AML-193 (cell line): Measurements from ENCODE around the gene SLC9A2.

Experiments used
- DNase-seq, 2 experiments: peaks; one replicate each; lab custom pipeline; 2025; lab: John Stamatoyannopoulos, UW

The SLC9A2 gene

GRCh38 chr2:102619414-102620319 is at the start of gene SLC9A2:
Gene SLC9A2, plus strand, starts transcription at chr2:102619553. Its CDS starts 296 bp downstream, at chr2:102619849.
- DNase-seq: no peak

- no peak for DNase-seq
Measured at GRCh38 chr2:102575888-102576287, 43.5 kb upstream of the SLC9A2 start.

GRCh38 chr2:102578376-102578775 is 41.0 kb upstream of the SLC9A2 start:
- DNase-seq: no peak

- DNase-seq: peak; percentile 51 to 75
Measured at GRCh38 chr2:102581911-102582310, 37.4 kb upstream of the SLC9A2 start.

- no peak for DNase-seq
Measured at GRCh38 chr2:102582845-102583244, 36.5 kb upstream of the SLC9A2 start.

GRCh38 chr2:102585847-102586404 is 33.4 kb upstream of the SLC9A2 start:
- no peak for DNase-seq

- DNase-seq: no peak
Measured at GRCh38 chr2:102588213-102588939, 31.0 kb upstream of the SLC9A2 start.

- DNase-seq: no peak
Measured at GRCh38 chr2:102589444-102589843, 29.9 kb upstream of the SLC9A2 start.

- no peak for DNase-seq
Measured at GRCh38 chr2:102591491-102592045, 27.8 kb upstream of the SLC9A2 start.

- DNase-seq: peak; percentile 49 to 60
Measured at GRCh38 chr2:102592601-102593000, 26.8 kb upstream of the SLC9A2 start.

- no peak for DNase-seq
Measured at GRCh38 chr2:102593516-102593915, 25.8 kb upstream of the SLC9A2 start.

- no peak for DNase-seq
Measured at GRCh38 chr2:102594445-102595016, 24.8 kb upstream of the SLC9A2 start.

GRCh38 chr2:102597788-102598187 is 21.6 kb upstream of the SLC9A2 start:
- no peak for DNase-seq

GRCh38 chr2:102599486-102599885 is 19.9 kb upstream of the SLC9A2 start:
- DNase-seq: no peak

- no peak for DNase-seq
Measured at GRCh38 chr2:102601730-102602129, 17.6 kb upstream of the SLC9A2 start.

- DNase-seq: peak; percentile 87 to 94
Measured at GRCh38 chr2:102603904-102604303, 15.4 kb upstream of the SLC9A2 start.

- DNase-seq: peak in 1 of 2 experiments; percentile 13
Measured at GRCh38 chr2:102604769-102605168, 14.6 kb upstream of the SLC9A2 start.

GRCh38 chr2:102606353-102606752 is 13.0 kb upstream of the SLC9A2 start:
- no peak for DNase-seq

GRCh38 chr2:102615620-102616436 is 3.5 kb upstream of the SLC9A2 start:
- DNase-seq: peak; percentile 74 to 76

GRCh38 chr2:102618452-102619413 is 620 bp upstream of the SLC9A2 start:
- DNase-seq: no peak
